H1 (cell line): ENCODE measurements around the gene CCDC83. TPM values are rescaled to one million over a fixed set of nuclear protein-coding genes. Genes with fewer than 3 reads are reported as not detected.

Experiments
- ATF3 ChIP-seq: IDR thresholded peaks from 2 replicates; pipeline ENCODE4 v1.6.1; 2011; ENCODE audit warnings: low read depth, mild to moderate bottlenecking, low read length; ENCODE audit not compliant: insufficient read depth
- CHD1 ChIP-seq: IDR thresholded peaks from 2 replicates; pipeline ENCODE4 v1.6.1; 2012; ENCODE audit warnings: low read depth, low read length, improper control_type of control experiment
- CHD7 ChIP-seq: fragments of 300-600 bp; sonication (generic); IDR thresholded peaks from 2 replicates; pipeline ENCODE4 v1.7.1; 2012; ENCODE audit warnings: low read length, moderate library complexity, mild to moderate bottlenecking, inconsistent platforms; ENCODE audit not compliant: insufficient replicate concordance
- EP300 ChIP-seq, 2 experiments: IDR thresholded peaks; 1 replicate in 1 of 2; 2 replicates in 1 of 2; pipeline ENCODE4 v1.6.1; 2011 to 2012; ENCODE audit warnings: low read depth in 2 of 2, low read length in 2 of 2, mild to moderate bottlenecking in 2 of 2, borderline replicate concordance in 1 of 2, inconsistent platforms in 1 of 2, moderate library complexity in 1 of 2
- GTF2F1 ChIP-seq: IDR thresholded peaks from 2 replicates; pipeline ENCODE4 v1.6.1; 2012; ENCODE audit warnings: low read depth, low read length, improper control_type of control experiment, borderline replicate concordance
- MAFK ChIP-seq: IDR thresholded peaks from 2 replicates; pipeline ENCODE4 v1.6.1; 2012; ENCODE audit warnings: low read depth, mild to moderate bottlenecking, improper control_type of control experiment, low read length
- RBBP5 ChIP-seq: IDR thresholded peaks from 2 replicates; pipeline ENCODE4 v1.7.1; 2012; ENCODE audit warnings: low read depth, mild to moderate bottlenecking, inconsistent platforms, low read length, moderate library complexity, borderline replicate concordance
- SIN3A ChIP-seq, 2 experiments: IDR thresholded peaks in 1 of 2; conservative IDR thresholded peaks in 1 of 2; 2 replicates each; pipeline ENCODE4 v1.6.1; 2011 to 2012; ENCODE audit warnings: low read length in 2 of 2, improper control_type of control experiment in 1 of 2, low read depth in 1 of 2, mild to moderate bottlenecking in 1 of 2
- SUZ12 ChIP-seq: fragments of 200-600 bp; sonication (generic); IDR thresholded peaks from 2 replicates; pipeline ENCODE4 v1.6.1; 2012; ENCODE audit warnings: mild to moderate bottlenecking, inconsistent platforms, low read length, moderate library complexity, mixed read lengths
- TCF12 ChIP-seq: IDR thresholded peaks from 2 replicates; pipeline ENCODE4 v1.6.1; 2011; ENCODE audit warnings: low read depth, mild to moderate bottlenecking, low read length
- polyA plus RNA-seq, 7 experiments: library from polyadenylated mRNA; depleted of rRNA in 3 of 7; stranded (reverse) in 5 of 7; unstranded in 2 of 7; fragments of >200 nt in 5 of 7; fragments of 200-250 nt in 2 of 7; gene quantifications; 1 replicate in 5 of 7; 2 replicates in 1 of 7; 4 replicates in 1 of 7; pipeline versions ENCODE4 v1.2.1 to v1.2.3, GENCODE V29; 2011 to 2013; ENCODE audit warnings: missing spikeins in 2 of 7, mixed read lengths in 2 of 7
- total RNA-seq: library from RNA; stranded (reverse); fragmentation: NEBNext Ultra II Directional; extraction: Animal tissue kit (Norgen Biotek cat#: 25700); gene quantifications from 2 replicates; pipeline ENCODE4 v1.2.1, GENCODE V29; 2021

CCDC83 gene
- total and polyA plus RNA-seq, 2 of the 8 experiments (the other 6 are each of a cell fraction or from before 2014, with no cell fraction given), result not detected

GRCh38 chr11:85923455-85923854 is 68.3 kb downstream of the CCDC83 start (continued):
- TF ChIP-seq CHD7 (no peak), TCF12 (no peak), SUZ12 (no peak), ATF3 (no peak), EP300 (IDR thresholded peaks at IDR 0.05; ENCODE audit: borderline replicate concordance in 1 of 2, low read depth in 2 of 2, low read length in 2 of 2) (no peak), SIN3A (conservative IDR thresholded peaks at IDR 0.05 in 1 of 2, IDR thresholded peaks at IDR 0.05 in 1 of 2; ENCODE audit: low read depth in 1 of 2, low read length in 2 of 2) (no peak), GTF2F1 (no peak), CHD1 (no peak), RBBP5 (no peak), MAFK (no peak)
